IPS-20b (cell line): ENCODE measurements around the gene ADGRL3.

Experiments used
- H3K27ac ChIP-seq: one replicate; pipeline ENCODE4 v1.5.1; 2013; ENCODE audit warnings: low read length
- H3K27me3 ChIP-seq: 2 replicates; pipeline ENCODE4 v1.6.1; 2013; ENCODE audit warnings: mild to moderate bottlenecking, low read length, inconsistent platforms; ENCODE audit not compliant: insufficient read depth
- H3K36me3 ChIP-seq: 2 replicates; pipeline ENCODE4 v1.6.1; 2013; ENCODE audit warnings: low read depth, mild to moderate bottlenecking, inconsistent platforms, low read length, moderate library complexity; ENCODE audit not compliant: insufficient read depth
- H3K4me1 ChIP-seq: 2 replicates; pipeline ENCODE4 v1.6.1; 2013; ENCODE audit warnings: mild to moderate bottlenecking, control low read depth, inconsistent platforms, low read length, moderate library complexity; ENCODE audit not compliant: insufficient read depth
- H3K4me3 ChIP-seq: 2 replicates; pipeline ENCODE4 v1.5.1; 2013; ENCODE audit warnings: mild to moderate bottlenecking, low read length, inconsistent platforms
- H3K9ac ChIP-seq: 2 replicates; pipeline ENCODE4 v1.6.1; 2013; ENCODE audit warnings: low read depth, mild to moderate bottlenecking, inconsistent platforms, low read length, moderate library complexity
- H3K9me3 ChIP-seq: 2 replicates; pipeline ENCODE4 v1.6.1; 2013; ENCODE audit warnings: mild to moderate bottlenecking, low read depth, low read length, inconsistent platforms; ENCODE audit not compliant: insufficient read depth

ADGRL3 gene

GRCh38 chr4:61200187-61200915 is at the start of gene ADGRL3:
Gene ADGRL3 (plus strand): TSS chr4:61200326.
- Histone ChIP-seq H3K27me3 (peaks cover 56% of the 10 kb centered on the region), H3K27ac (no peak within 1 kb of the TSS), H3K36me3 (no peaks in the 10 kb centered on the region), H3K4me1 (peaks cover 17% of the 10 kb centered on the region), H3K9me3 (no peaks in the 10 kb centered on the region), H3K4me3 (peak within 1 kb of the TSS; percentile 80), H3K9ac (peak within 1 kb of the TSS; percentile 60; the same call in 1 of the 2 replicates)

DNA sequence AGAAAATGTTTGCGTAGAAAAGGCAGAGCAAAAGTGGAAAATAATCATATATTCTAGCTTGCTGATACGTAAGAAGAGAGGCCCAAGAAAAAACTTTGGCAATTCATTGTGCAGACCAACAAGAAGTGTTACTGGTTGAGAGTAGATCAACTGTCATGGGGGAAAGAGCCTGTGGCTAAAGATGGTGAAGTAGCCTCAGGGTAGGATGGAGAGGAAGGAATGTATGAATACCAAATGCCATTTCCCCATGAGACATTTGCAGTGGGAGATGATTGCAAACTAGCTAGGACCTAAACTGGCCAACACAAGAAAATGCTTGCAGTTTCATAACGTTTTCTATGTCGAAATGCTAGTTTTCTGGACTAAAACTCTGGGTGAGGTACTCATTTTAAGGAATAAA is 47.7 kb upstream of the ADGRL3 start:
- Histone ChIP-seq H3K4me1 (no peaks in the 10 kb centered on the region), H3K27me3 (no peaks in the 10 kb centered on the region), H3K27ac (no peak overlapping the region), H3K4me3 (no peak overlapping the region), H3K9ac (no peak overlapping the region), H3K9me3 (no peaks in the 10 kb centered on the region), H3K36me3 (no peaks in the 10 kb centered on the region)

DNA sequence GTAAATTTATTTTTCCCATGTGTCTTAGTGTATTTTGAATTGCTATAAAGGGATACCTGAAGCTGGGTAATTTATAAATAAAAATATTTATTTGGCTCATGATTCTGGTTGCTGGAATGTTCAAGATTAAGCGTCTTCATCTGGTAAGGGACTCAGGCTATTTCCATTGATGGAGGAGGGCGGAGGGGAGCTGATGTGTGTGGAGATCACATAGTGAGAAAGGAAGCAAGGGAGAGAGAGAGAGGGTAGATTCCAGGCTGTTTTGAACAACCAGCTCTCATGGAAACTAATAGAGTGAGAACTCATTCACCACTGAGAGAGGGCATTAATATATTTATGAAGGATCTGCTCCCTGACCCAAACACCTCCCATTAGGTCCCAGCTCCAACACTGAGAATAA is 39.6 kb upstream of the ADGRL3 start:
- H3K9ac ChIP-seq: no peak overlapping the region

DNA sequence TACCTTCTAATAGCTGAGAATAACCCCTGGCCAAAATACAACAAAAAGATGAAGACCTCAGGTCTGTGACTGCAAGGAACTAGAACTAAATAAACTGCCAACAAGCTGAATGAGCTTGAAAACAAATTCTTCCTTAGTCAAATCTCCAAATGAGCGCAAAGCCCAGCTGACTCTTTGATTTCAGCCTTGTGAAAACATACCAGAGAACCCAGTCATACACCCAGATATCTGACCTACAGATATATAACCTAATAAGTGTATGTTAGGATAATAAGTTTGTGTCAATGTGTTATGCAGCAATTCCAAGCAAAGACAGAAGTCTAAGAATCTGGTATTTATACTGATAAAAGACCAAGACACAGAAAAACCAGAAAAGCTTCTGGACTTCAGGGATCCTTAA is 38.0 kb upstream of the ADGRL3 start:
- H3K4me1 ChIP-seq: no peaks in the 10 kb centered on the region
- no peak overlapping the region for H3K9ac ChIP-seq
- no peaks in the 10 kb centered on the region for H3K9me3 ChIP-seq
- H3K36me3 ChIP-seq: no peaks in the 10 kb centered on the region
- H3K27me3 ChIP-seq: no peaks in the 10 kb centered on the region
- H3K4me3 ChIP-seq: no peak overlapping the region
- no peak overlapping the region for H3K27ac ChIP-seq

More for the DNA sequence above, 39.6 kb upstream of the ADGRL3 start:
- H3K27ac ChIP-seq: no peak overlapping the region
- H3K4me1 ChIP-seq: no peaks in the 10 kb centered on the region
- H3K9me3 ChIP-seq: no peaks in the 10 kb centered on the region
- H3K4me3 ChIP-seq: no peak overlapping the region
- no peaks in the 10 kb centered on the region for H3K27me3 ChIP-seq
- H3K36me3 ChIP-seq: no peaks in the 10 kb centered on the region

- Histone ChIP-seq H3K9me3 (no peaks in the 10 kb centered on the region), H3K4me3 (no peak overlapping the region), H3K36me3 (no peaks in the 10 kb centered on the region), H3K27ac (no peak overlapping the region), H3K9ac (no peak overlapping the region), H3K27me3 (no peaks in the 10 kb centered on the region), H3K4me1 (no peaks in the 10 kb centered on the region)
Observed at GRCh38 chr4:61173799-61174198, 26.3 kb upstream of the ADGRL3 start.

DNA sequence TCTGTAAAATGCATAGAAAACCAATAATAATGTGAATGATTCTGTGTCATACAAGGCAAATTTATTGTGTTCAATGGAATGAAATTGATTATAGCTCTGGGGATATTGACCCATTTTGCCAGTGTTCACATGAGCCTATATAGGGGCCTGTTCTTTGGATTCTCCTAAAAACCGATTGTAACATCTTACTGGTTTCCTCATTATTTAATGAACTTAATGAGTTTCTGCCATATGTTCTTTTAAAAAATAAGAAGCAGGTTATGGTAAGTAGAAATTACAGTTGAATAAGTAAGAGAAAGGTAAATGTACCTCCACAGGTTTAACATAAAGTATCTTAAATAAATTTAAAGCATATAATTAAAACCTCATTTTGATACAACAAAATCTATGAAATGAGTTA is 24.6 kb upstream of the ADGRL3 start:
- Histone ChIP-seq H3K36me3 (no peaks in the 10 kb centered on the region), H3K4me1 (no peaks in the 10 kb centered on the region), H3K27me3 (no peaks in the 10 kb centered on the region), H3K4me3 (no peak overlapping the region), H3K27ac (no peak overlapping the region), H3K9me3 (no peaks in the 10 kb centered on the region), H3K9ac (no peak overlapping the region)

DNA sequence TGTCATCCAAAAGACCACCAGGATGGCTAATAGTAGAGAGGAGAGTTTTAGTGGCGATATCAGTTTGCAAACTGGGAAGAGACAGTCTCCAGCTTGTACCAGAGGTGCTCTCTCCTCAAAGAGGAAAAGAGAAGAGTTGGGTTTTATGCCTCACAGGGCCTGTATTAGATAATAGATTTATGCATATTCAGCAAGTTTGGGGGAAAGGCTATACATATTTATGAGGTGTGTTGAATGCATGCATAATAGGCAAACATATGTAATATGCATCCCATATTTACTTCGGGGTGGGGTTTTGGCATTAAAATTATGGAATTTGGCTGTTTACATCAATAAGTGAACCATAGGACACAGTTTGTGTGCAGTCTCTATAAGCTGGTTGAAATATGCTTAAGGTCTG is 22.8 kb upstream of the ADGRL3 start:
- no peak overlapping the region for H3K4me3 ChIP-seq
- H3K4me1 ChIP-seq: no peaks in the 10 kb centered on the region
- no peak overlapping the region for H3K9ac ChIP-seq
- H3K27me3 ChIP-seq: no peaks in the 10 kb centered on the region
- H3K9me3 ChIP-seq: no peaks in the 10 kb centered on the region
- no peak overlapping the region for H3K27ac ChIP-seq
- no peaks in the 10 kb centered on the region for H3K36me3 ChIP-seq

DNA sequence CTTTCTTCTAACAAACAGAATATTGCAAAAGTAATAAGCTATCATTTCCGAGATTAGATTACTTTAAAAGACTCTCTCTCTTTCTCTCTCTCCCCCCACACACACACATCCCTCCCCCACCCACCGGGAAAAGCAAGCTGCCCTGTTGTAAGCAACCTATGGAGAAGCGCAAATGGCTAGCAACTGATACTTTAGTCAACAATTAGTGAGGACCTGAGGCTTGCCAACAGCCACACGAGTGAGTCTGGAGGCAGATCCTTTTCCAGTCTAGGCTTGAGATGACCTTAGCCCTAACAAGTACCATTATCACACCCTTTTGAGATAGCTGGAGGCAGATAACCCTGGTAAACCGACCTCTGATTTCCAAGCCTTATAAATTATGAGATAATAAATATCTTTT is 19.7 kb upstream of the ADGRL3 start:
- Histone ChIP-seq H3K4me1 (no peaks in the 10 kb centered on the region), H3K36me3 (no peaks in the 10 kb centered on the region), H3K9me3 (peaks cover 12% of the 10 kb centered on the region; the same call in 1 of the 2 replicates), H3K27me3 (no peaks in the 10 kb centered on the region), H3K4me3 (no peak overlapping the region), H3K9ac (no peak overlapping the region), H3K27ac (no peak overlapping the region)

DNA sequence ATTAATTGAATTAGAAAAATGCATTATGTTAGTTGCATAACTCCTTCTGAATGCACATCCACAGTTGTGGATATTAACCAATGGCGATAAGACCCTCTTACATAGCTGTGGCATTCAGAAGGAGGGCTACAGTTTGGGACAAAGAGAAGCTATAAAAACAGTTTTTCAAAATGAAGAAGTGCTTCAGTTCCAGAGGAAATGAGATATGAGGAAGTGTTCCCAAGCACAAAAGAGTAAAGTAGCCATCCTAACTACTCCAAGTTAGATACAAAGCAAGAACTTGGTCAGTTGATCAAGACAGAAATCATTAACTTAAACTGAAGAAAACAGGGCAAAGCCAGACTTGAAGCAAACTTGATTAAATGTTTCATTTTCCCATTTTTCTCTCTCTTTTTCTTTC is 17.2 kb upstream of the ADGRL3 start:
- Histone ChIP-seq H3K4me3 (no peak overlapping the region), H3K9me3 (peaks cover 17% of the 10 kb centered on the region; the same call in 1 of the 2 replicates), H3K27ac (no peak overlapping the region), H3K27me3 (no peaks in the 10 kb centered on the region), H3K4me1 (no peaks in the 10 kb centered on the region), H3K36me3 (no peaks in the 10 kb centered on the region), H3K9ac (no peak overlapping the region)

GRCh38 chr4:61185288-61185687 is 14.8 kb upstream of the ADGRL3 start:
- Histone ChIP-seq H3K4me1 (peaks cover 6% of the 10 kb centered on the region; the same call in 1 of the 2 replicates), H3K36me3 (no peaks in the 10 kb centered on the region), H3K27me3 (no peaks in the 10 kb centered on the region), H3K4me3 (no peak overlapping the region), H3K9me3 (peaks cover 17% of the 10 kb centered on the region; the same call in 1 of the 2 replicates), H3K9ac (no peak overlapping the region), H3K27ac (no peak overlapping the region)

GRCh38 chr4:61192392-61192791 is 7.7 kb upstream of the ADGRL3 start:
- H3K9me3 ChIP-seq: no peaks in the 10 kb centered on the region
- no peaks in the 10 kb centered on the region for H3K27me3 ChIP-seq
- no peak overlapping the region for H3K4me3 ChIP-seq
- no peaks in the 10 kb centered on the region for H3K36me3 ChIP-seq
- peaks cover 6% of the 10 kb centered on the region; the same call in 1 of the 2 replicates for H3K4me1 ChIP-seq
- H3K27ac ChIP-seq: no peak overlapping the region
- no peak overlapping the region for H3K9ac ChIP-seq

DNA sequence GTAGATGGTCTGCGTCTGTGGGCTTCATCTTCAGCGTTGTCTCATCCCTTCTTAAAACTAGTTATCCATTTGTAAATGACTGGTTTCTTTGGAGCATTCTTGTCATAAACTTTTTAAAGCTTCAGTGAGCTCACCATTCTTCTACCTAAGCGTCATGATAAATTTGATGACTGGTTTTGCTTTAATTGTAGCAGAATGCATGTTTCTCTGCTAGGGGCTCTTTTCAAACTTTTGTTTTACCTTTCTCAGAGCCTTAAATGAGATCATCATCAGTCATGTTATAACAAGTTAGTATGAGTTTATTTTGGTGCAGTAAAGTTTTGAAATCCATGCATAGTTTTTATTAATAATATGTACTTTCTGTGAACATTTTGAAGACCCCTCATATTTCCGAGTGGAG is 6.3 kb upstream of the ADGRL3 start:
- H3K27me3 ChIP-seq: peaks cover 3% of the 10 kb centered on the region
- H3K9me3 ChIP-seq: no peaks in the 10 kb centered on the region
- H3K4me1 ChIP-seq: peaks cover 6% of the 10 kb centered on the region; the same call in 1 of the 2 replicates
- H3K9ac ChIP-seq: no peak overlapping the region
- H3K27ac ChIP-seq: no peak overlapping the region
- no peaks in the 10 kb centered on the region for H3K36me3 ChIP-seq
- H3K4me3 ChIP-seq: no peak overlapping the region
